NT2/D1 (cell line): ENCODE measurements around the gene HLA-DOA.

ENCODE experiments used
- SUZ12 ChIP-seq: IDR thresholded peaks from 2 replicates; pipeline ENCODE4 v1.6.1; 2011; ENCODE audit not compliant: insufficient read length, insufficient read depth; ENCODE audit errors: extremely low read depth
- YY1 ChIP-seq: IDR thresholded peaks from 2 replicates; pipeline ENCODE4 v1.6.1; 2011; ENCODE audit not compliant: insufficient read length, insufficient read depth
- ZNF274 ChIP-seq: IDR thresholded peaks from 2 replicates; pipeline ENCODE4 v1.6.1; 2011; ENCODE audit warnings: mild to moderate bottlenecking, low read depth, low read length

DNA sequence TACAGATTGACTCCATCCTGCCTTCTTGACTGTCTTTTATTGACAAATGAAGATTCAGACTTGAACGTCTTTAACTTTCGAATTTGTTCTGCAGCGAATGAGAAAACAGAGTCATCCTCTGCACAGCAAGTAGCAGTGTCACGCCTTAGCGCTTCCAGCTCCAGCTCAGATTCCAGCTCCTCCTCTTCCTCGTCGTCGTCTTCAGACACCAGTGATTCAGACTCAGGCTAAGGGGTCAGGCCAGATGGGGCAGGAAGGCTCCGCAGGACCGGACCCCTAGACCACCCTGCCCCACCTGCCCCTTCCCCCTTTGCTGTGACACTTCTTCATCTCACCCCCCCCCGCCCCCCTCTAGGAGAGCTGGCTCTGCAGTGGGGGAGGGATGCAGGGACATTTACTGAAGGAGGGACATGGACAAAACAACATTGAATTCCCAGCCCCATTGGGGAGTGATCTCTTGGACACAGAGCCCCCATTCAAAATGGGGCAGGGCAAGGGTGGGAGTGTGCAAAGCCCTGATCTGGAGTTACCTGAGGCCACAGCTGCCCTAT, 28.8 kb downstream of the HLA-DOA start:
- TF ChIP-seq YY1 (no peak), SUZ12 (no peak), ZNF274 (no peak)
